ENCODE results near the gene SLAMF8. TPM values are rescaled to one million over a fixed set of nuclear protein-coding genes. Genes with fewer than 3 reads are reported as not detected.

SLAMF8 gene
- total RNA-seq, 1 experiment from 2014 or later = not detected

DNA sequence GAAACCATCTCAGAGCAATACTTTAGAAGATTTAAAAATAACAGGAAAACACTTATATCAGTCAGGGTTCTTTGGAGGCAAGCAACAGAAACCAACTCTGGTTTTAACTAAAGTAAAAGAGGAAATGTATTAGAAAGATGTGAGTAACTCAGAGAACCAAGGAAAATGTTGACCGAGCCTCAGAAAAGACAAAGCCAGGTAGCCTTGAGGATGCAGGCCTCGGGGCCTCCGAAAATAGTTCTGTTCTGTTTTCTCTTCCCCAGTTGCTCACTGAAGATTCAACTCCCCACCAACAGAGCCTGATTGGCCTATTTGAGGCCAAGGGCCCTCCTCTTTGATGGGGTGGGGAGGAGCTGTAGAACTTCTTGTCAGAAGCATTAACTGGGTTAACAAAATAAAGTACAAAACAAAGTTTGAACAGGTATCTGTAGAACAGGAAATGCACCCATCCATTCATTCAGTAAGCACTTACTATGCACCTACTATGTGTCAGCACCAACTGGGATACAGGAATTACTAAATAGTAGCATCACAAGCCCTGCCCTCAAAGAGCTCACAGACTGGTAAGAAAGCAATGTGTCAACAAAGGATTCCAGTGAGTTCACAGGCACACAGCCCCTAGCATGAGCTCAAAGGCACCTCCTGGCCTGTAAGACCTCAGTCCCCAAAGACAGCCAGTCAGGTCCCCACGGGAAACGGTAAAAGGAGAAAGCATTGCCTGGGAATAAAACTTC, 12.6 kb downstream of the SLAMF8 start:
- TF ChIP-seq, protein P1, sequence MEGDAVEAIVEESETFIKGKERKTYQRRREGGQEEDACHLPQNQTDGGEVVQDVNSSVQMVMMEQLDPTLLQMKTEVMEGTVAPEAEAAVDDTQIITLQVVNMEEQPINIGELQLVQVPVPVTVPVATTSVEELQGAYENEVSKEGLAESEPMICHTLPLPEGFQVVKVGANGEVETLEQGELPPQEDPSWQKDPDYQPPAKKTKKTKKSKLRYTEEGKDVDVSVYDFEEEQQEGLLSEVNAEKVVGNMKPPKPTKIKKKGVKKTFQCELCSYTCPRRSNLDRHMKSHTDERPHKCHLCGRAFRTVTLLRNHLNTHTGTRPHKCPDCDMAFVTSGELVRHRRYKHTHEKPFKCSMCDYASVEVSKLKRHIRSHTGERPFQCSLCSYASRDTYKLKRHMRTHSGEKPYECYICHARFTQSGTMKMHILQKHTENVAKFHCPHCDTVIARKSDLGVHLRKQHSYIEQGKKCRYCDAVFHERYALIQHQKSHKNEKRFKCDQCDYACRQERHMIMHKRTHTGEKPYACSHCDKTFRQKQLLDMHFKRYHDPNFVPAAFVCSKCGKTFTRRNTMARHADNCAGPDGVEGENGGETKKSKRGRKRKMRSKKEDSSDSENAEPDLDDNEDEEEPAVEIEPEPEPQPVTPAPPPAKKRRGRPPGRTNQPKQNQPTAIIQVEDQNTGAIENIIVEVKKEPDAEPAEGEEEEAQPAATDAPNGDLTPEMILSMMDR (IDR thresholded peaks at IDR 0.05; ENCODE audit: insufficient read depth in 1 of 2, low read depth in 1 of 2, low read length in 1 of 2, severe bottlenecking in 1 of 2, unreplicated experiment in 1 of 2) = no peak
- Mint-ChIP-seq H3K36me3 (ENCODE audit: insufficient read depth, unreplicated experiment) (no peaks in the 10 kb centered on the region), H3K27me3 (ENCODE audit: insufficient read depth, unreplicated experiment) (no peaks in the 10 kb centered on the region), H3K4me1 (ENCODE audit: low read depth, unreplicated experiment) (peaks cover 7% of the 10 kb centered on the region), H3K4me3 (ENCODE audit: unreplicated experiment) (no peak overlapping the region), H3K27ac (ENCODE audit: unreplicated experiment) (no peak overlapping the region), H3K9me3 (ENCODE audit: unreplicated experiment) (no peaks in the 10 kb centered on the region)
- no peaks in the 10 kb centered on the region for H3K36me3 ChIP-seq (ENCODE audit: control insufficient read depth, insufficient read depth, low read length)
- intact Hi-C loops (cut with micrococcal nuclease; ENCODE audit: unreplicated experiment) = loop anchor here (5.0 kb wide), 1 partner anchor 42 kb away; no protein-coding TSS in a partner anchor
- BruUV-seq (replicated peaks) = no TSS peak
- H3K4me3 ChIP-seq (ENCODE audit: low read depth, low read length) = no peak overlapping the region
- DNase-seq = no peak
- no peaks in the 10 kb centered on the region for H3K9me3 ChIP-seq
- no peaks in the 10 kb centered on the region for H3K27me3 ChIP-seq (replicated peaks; ENCODE audit: control insufficient read depth, insufficient read depth, low read length)
- ChIA-PET POLR2A (no interaction called here), CTCF (interaction anchor here (0.8 to 1.1 kb wide), 2 partner anchors 40 to 168 kb away, joined by 3 to 5 read pairs; no protein-coding TSS in a partner anchor)
- no peaks in the 10 kb centered on the region for H3K4me1 ChIP-seq

DNA sequence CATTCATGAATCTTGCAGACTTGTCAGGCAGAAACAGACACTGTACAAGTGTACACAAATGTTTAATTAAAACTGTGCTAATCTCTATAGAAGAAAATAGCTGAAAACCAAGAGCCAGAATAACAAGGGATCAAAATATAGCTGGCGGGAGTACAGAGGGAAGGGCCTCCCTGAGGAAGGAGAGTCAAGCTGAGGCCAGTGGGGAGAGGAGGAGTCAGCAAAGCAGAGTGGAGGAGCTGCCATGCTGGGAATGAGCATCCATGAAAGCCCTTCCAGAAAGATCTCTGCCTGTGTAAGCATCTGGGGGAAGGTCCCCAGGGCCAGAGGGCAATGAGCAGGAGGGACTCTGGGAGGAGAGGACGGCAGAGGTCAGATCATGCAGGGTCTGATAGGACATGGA, 15.1 kb downstream of the SLAMF8 start:
- H3K4me3 Mint-ChIP-seq (ENCODE audit: unreplicated experiment) = no peak overlapping the region
- TF ChIP-seq, protein P1 (IDR thresholded peaks at IDR 0.05; ENCODE audit: insufficient read depth in 1 of 2, low read depth in 1 of 2, low read length in 1 of 2, severe bottlenecking in 1 of 2, unreplicated experiment in 1 of 2) = no peak
- no peaks in the 10 kb centered on the region for H3K36me3 Mint-ChIP-seq (ENCODE audit: insufficient read depth, unreplicated experiment)
- CTCF ChIA-PET = no interaction called here
- Histone ChIP-seq H3K4me1 (peaks cover 12% of the 10 kb centered on the region), H3K4me3 (ENCODE audit: low read depth, low read length) (no peak overlapping the region), H3K9me3 (no peaks in the 10 kb centered on the region), H3K36me3 (ENCODE audit: control insufficient read depth, insufficient read depth, low read length) (no peaks in the 10 kb centered on the region), H3K27me3 (replicated peaks; ENCODE audit: control insufficient read depth, insufficient read depth, low read length) (no peaks in the 10 kb centered on the region)
- POLR2A ChIA-PET = no interaction called here
- DNase-seq = no peak
- no peaks in the 10 kb centered on the region for H3K27me3 Mint-ChIP-seq (ENCODE audit: insufficient read depth, unreplicated experiment)
- no peak overlapping the region for H3K27ac Mint-ChIP-seq (ENCODE audit: unreplicated experiment)
- no TSS peak for BruUV-seq (replicated peaks)
- intact Hi-C loops (cut with micrococcal nuclease; ENCODE audit: unreplicated experiment) = no loop called here
- H3K4me1 Mint-ChIP-seq (ENCODE audit: low read depth, unreplicated experiment) = peaks cover 15% of the 10 kb centered on the region
- no peaks in the 10 kb centered on the region for H3K9me3 Mint-ChIP-seq (ENCODE audit: unreplicated experiment)

DNA sequence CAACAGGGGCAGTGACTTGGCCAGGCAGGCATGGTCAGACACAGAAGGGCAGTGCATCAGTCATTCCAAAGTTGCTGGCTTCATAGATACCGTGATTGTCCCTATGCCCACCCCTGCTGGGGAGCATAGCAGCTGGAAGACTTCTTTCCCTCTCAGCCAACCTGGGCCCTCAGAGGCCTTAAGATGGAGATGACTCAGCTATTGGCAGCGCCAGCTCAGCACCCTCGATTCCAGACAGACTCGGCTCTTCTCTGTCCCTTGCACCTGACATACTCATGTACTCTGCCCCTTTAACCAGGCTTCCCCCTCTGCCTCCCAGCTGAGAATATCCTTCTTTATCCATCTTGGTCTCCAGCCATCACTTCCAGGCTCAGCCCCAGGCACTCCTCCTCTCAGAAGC, 16.8 kb downstream of the SLAMF8 start:
- Histone ChIP-seq H3K36me3 (ENCODE audit: control insufficient read depth, insufficient read depth, low read length) (no peaks in the 10 kb centered on the region), H3K4me3 (ENCODE audit: low read depth, low read length) (no peak overlapping the region), H3K27me3 (replicated peaks; ENCODE audit: control insufficient read depth, insufficient read depth, low read length) (no peaks in the 10 kb centered on the region), H3K4me1 (peaks cover 12% of the 10 kb centered on the region), H3K9me3 (no peaks in the 10 kb centered on the region)
- POLR2A ChIA-PET = no interaction called here
- TF ChIP-seq, protein P1 (IDR thresholded peaks at IDR 0.05; ENCODE audit: insufficient read depth in 1 of 2, low read depth in 1 of 2, low read length in 1 of 2, severe bottlenecking in 1 of 2, unreplicated experiment in 1 of 2) = no peak
- Mint-ChIP-seq H3K9me3 (ENCODE audit: unreplicated experiment) (no peaks in the 10 kb centered on the region), H3K4me1 (ENCODE audit: low read depth, unreplicated experiment) (peaks cover 14% of the 10 kb centered on the region), H3K27me3 (ENCODE audit: insufficient read depth, unreplicated experiment) (no peaks in the 10 kb centered on the region), H3K27ac (ENCODE audit: unreplicated experiment) (no peak overlapping the region), H3K4me3 (ENCODE audit: unreplicated experiment) (no peak overlapping the region), H3K36me3 (ENCODE audit: insufficient read depth, unreplicated experiment) (no peaks in the 10 kb centered on the region)
- no peak for DNase-seq
- intact Hi-C loops (cut with micrococcal nuclease; ENCODE audit: unreplicated experiment) = no loop called here
- CTCF ChIA-PET = no interaction called here
- BruUV-seq (replicated peaks) = no TSS peak
